Heart left ventricle (tissue), 16 donors: ENCODE results near the gene SNAP25. TPM values are rescaled to one million over a fixed set of nuclear protein-coding genes. Genes with fewer than 3 reads are reported as not detected.

Experiments
- ATAC-seq, 4 donors: fragments of 200-7000 bp; cut with Tn5 transposase; one replicate each; pipeline ENCODE4 v1.9.1; 2020 to 2022; ENCODE audit warnings: moderate library complexity in 4 of 4, mild to moderate bottlenecking in 3 of 4, moderate number of reproducible peaks in 1 of 4
- DNase-seq, 5 donors: peaks; one replicate each; pipeline ENCODE4 v3.0.0-alpha.2; 2020
- H3K27ac ChIP-seq, 12 donors: fragments of 200-600 bp; sonication (generic) in 4 of 12; one replicate each; pipeline versions ENCODE4 v1.5.0 to v1.8.0; 2016 to 2022; ENCODE audit warnings: mild to moderate bottlenecking in 2 of 12
- H3K27me3 ChIP-seq, 9 donors: fragments of 200-600 bp; sonication (generic) in 2 of 9; one replicate each; pipeline versions ENCODE4 v1.5.1 to v1.8.0; 2016 to 2022; ENCODE audit warnings: mild to moderate bottlenecking in 3 of 9
- H3K36me3 ChIP-seq, 9 donors: fragments of 200-600 bp; sonication (generic) in 2 of 9; one replicate each; pipeline versions ENCODE4 v1.5.0 to v1.8.0; 2018 to 2022; ENCODE audit warnings: mild to moderate bottlenecking in 2 of 9
- H3K4me1 ChIP-seq, 12 donors: fragments of 200-600 bp; sonication (generic) in 4 of 12; one replicate each; pipeline versions ENCODE4 v1.5.0 to v1.8.0; 2016 to 2022; ENCODE audit warnings: mild to moderate bottlenecking in 3 of 12
- H3K4me3 ChIP-seq, 12 donors: fragments of 200-600 bp; sonication (generic) in 4 of 12; one replicate each; pipeline versions ENCODE4 v1.5.0 to v1.8.0; 2017 to 2022; ENCODE audit warnings: mild to moderate bottlenecking in 9 of 12, moderate library complexity in 4 of 12
- H3K9me3 ChIP-seq, 12 donors: fragments of 200-600 bp; sonication (generic) in 4 of 12; one replicate each; pipeline versions ENCODE4 v1.5.0 to v1.8.0; 2016 to 2022; ENCODE audit warnings: mild to moderate bottlenecking in 1 of 12
- CTCF ChIP-seq, 12 donors: fragments of 200-600 bp; sonication (generic) in 4 of 12; IDR thresholded peaks; one replicate each; pipeline versions ENCODE4 v1.5.0 to v1.8.0; 2018 to 2022; ENCODE audit warnings: antibody characterized with exemption in 12 of 12, mild to moderate bottlenecking in 5 of 12
- POLR2A ChIP-seq, 2 donors: fragments of 450-650 bp; IDR thresholded peaks; one replicate each; pipeline ENCODE4 v1.6.1; 2017; ENCODE audit warnings: antibody characterized with exemption in 2 of 2, mild to moderate bottlenecking in 2 of 2, moderate library complexity in 2 of 2
- WGBS, 4 donors: extraction: QIAGEN DNeasy Blood & Tissue Kit in 2 of 4; methylation state at CpG; one replicate each; pipeline versions ENCODE4 v1.1.5 to v1.1.7; 2013 to 2018; 5-methylcytosine and 5-hydroxymethylcytosine counted together
- intact Hi-C, 10 donors: fragments of 100-400 bp; cut with DNase I; formaldehyde crosslinking; loops; one replicate each; pipeline versions ENCODE4 v1.11.1 to v1.14.2; 2022
- polyA plus RNA-seq, 2 donors: library from polyadenylated mRNA; stranded (reverse); fragments of 200-250 nt; gene quantifications; one replicate each; pipeline ENCODE4 v1.2.3, GENCODE V29; 2013
- total RNA-seq, 9 donors: library from RNA; depleted of rRNA in 2 of 9; stranded (reverse); fragments of >200 nt in 2 of 9; fragmentation: NEBNext Ultra II Directional in 3 of 9; extraction: Animal tissue kit (Norgen Biotek cat#: 25700) in 3 of 9; gene quantifications; one replicate each; pipeline versions ENCODE4 v1.1.0 to v1.2.4, GENCODE V29; 2016 to 2023
- donor health status: ischemic (EF 13 %, LVEDD 7.1; RV severe dilation, severe dysfunction).
- donor health status: healthy with polysubstance abuse.
- donor health status: DM: no; HTN: yes; CAD: no.
- donor health status: DM: no; HTN: no; CAD: no.
- donor health status: ischemic (EF 25% LVEDD 6.9; RV normal size, moderate dysfunction).
- donor health status: ischemic (EF 25% LVEDD 5.7; RV mildly dilated, moderate dysfunction).
- donor health status: healthy.
- donor health status: DM: yes; HTN: yes; CAD: no.
- donor health status: ischemic (EF 35%, LVEDD 5.7; RV mildly dilated, moderate dysfunction).
- donor health status: nonischemic (EF 11% LVEDD 7.7; RV severe dilation, severe dysfunction).
- donor health status: DM: yes; HTN: yes; CAD: no.
- donor health status: PGD.
- donor health status: ischemic (EF 29% LVEDD 5.4; RV normal size, mild dysfunction).
- donor health status: nonischemic (EF 23%, LVEDD 6.1; RV moderate dilation, normal function).

The SNAP25 gene
- total and polyA plus RNA-seq, 11 donors: 0.10 to 0.91 (median 0.40) TPM; not detected in 5

GRCh38 chr20:10171864-10172751, 46.5 kb upstream of the SNAP25 start:
- Histone ChIP-seq H3K27ac (no peak overlapping the region), H3K27me3 (peaks cover 0 to 26% (median 6%) of the 10 kb centered on the region in 9 donors), H3K4me3 (peak overlapping the region; percentile 1 to 48 (median 38)), H3K9me3 (peaks cover 0 to 7% (median 0%) of the 10 kb centered on the region in 12 donors), H3K4me1 (peaks cover 0 to 13% (median 0%) of the 10 kb centered on the region in 12 donors), H3K36me3 (no peaks in the 10 kb centered on the region)
- intact Hi-C loops: no loop called here
- ATAC-seq: peak in 3 of 4 donors; percentile 26 to 67 (median 61)
- 4 to 8% (median 5%) methylated on average over 23 to 47 of the region's 47 CpGs for WGBS, 4 donors
- no peak for TF ChIP-seq POLR2A (IDR thresholded peaks at IDR 0.05)
- no peak for TF ChIP-seq CTCF (IDR thresholded peaks at IDR 0.05)
- peak in 3 of 5 donors; percentile 22 to 67 (median 33) for DNase-seq

- H3K9me3 ChIP-seq: peaks cover 0 to 7% (median 0%) of the 10 kb centered on the region in 12 donors
- no peaks in the 10 kb centered on the region for H3K36me3 ChIP-seq
- intact Hi-C loops: no loop called here
- peaks cover 0 to 26% (median 6%) of the 10 kb centered on the region in 9 donors for H3K27me3 ChIP-seq
- ATAC-seq (no peak), DNase-seq (no peak)
- TF ChIP-seq POLR2A (IDR thresholded peaks at IDR 0.05) (no peak), CTCF (IDR thresholded peaks at IDR 0.05) (no peak)
- peaks cover 0 to 13% (median 0%) of the 10 kb centered on the region in 12 donors for H3K4me1 ChIP-seq
- WGBS, 4 donors: 85 to 88% (median 86%) methylated on average over 16 of the region's 16 CpGs
- no peak overlapping the region for H3K4me3 ChIP-seq
- no peak overlapping the region for H3K27ac ChIP-seq
Observed at GRCh38 chr20:10172998-10173655, 45.5 kb upstream of the SNAP25 start.

- no peak overlapping the region for H3K4me3 ChIP-seq
- intact Hi-C loops: no loop called here
Observed at GRCh38 chr20:10174400-10174799, 44.2 kb upstream of the SNAP25 start.

More at GRCh38 chr20:10174400-10174799, 44.2 kb upstream of the SNAP25 start:
- 84 to 90% (median 87%) methylated on average over 1 of the region's 1 CpG for WGBS, 4 donors
- Histone ChIP-seq H3K27me3 (peaks cover 0 to 26% (median 6%) of the 10 kb centered on the region in 9 donors), H3K9me3 (no peaks in the 10 kb centered on the region), H3K27ac (no peak overlapping the region), H3K36me3 (no peaks in the 10 kb centered on the region), H3K4me1 (peaks cover 0 to 13% (median 0%) of the 10 kb centered on the region in 12 donors)
- ATAC-seq: no peak
- no peak for DNase-seq
- no peak for TF ChIP-seq CTCF (IDR thresholded peaks at IDR 0.05)
